Neural cell (in vitro differentiated cells): ENCODE results near the gene NCK1.

Experiments used
- EP300 ChIP-seq: fragments of 450-650 bp; conservative IDR thresholded peaks from 2 replicates; pipeline ENCODE4 v1.6.1; 2014; ENCODE audit warnings: antibody characterized with exemption, mild to moderate bottlenecking, moderate library complexity; ENCODE audit not compliant: poor library complexity, severe bottlenecking
- EZH2 ChIP-seq: fragments of 200-600, 300-800 bp; shearing (Covaris generic), sonication (generic); IDR thresholded peaks from 2 replicates; pipeline ENCODE4 v1.6.1; 2014; ENCODE audit warnings: antibody characterized with exemption, low read length, borderline replicate concordance, mild to moderate bottlenecking; ENCODE audit not compliant: insufficient read depth, poor library complexity, severe bottlenecking
- MXI1 ChIP-seq: fragments of 450-650 bp; conservative IDR thresholded peaks from 2 replicates; pipeline ENCODE4 v1.6.1; 2014; ENCODE audit warnings: antibody characterized with exemption, mild to moderate bottlenecking; ENCODE audit not compliant: poor library complexity, severe bottlenecking
- POLR2AphosphoS5 ChIP-seq: IDR thresholded peaks from 2 replicates; pipeline ENCODE4 v1.6.1; 2012
- RAD21 ChIP-seq: fragments of 450-650 bp; conservative IDR thresholded peaks from 2 replicates; pipeline ENCODE4 v1.6.1; 2014; ENCODE audit warnings: antibody characterized with exemption, mild to moderate bottlenecking, moderate library complexity
- TAF1 ChIP-seq: IDR thresholded peaks from 2 replicates; pipeline ENCODE4 v1.6.1; 2012; ENCODE audit warnings: low read depth
- TF ChIP-seq, protein P1 (sequence below): fragments of 450-650 bp; IDR thresholded peaks from 2 replicates; pipeline ENCODE4 v1.5.1; 2014; ENCODE audit warnings: antibody characterized with exemption, mild to moderate bottlenecking, moderate library complexity; ENCODE audit not compliant: poor library complexity, severe bottlenecking
- TF ChIP-seq, protein P2 (sequence below): IDR thresholded peaks from 2 replicates; pipeline ENCODE4 v1.6.1; 2012; ENCODE audit warnings: borderline replicate concordance

DNA sequence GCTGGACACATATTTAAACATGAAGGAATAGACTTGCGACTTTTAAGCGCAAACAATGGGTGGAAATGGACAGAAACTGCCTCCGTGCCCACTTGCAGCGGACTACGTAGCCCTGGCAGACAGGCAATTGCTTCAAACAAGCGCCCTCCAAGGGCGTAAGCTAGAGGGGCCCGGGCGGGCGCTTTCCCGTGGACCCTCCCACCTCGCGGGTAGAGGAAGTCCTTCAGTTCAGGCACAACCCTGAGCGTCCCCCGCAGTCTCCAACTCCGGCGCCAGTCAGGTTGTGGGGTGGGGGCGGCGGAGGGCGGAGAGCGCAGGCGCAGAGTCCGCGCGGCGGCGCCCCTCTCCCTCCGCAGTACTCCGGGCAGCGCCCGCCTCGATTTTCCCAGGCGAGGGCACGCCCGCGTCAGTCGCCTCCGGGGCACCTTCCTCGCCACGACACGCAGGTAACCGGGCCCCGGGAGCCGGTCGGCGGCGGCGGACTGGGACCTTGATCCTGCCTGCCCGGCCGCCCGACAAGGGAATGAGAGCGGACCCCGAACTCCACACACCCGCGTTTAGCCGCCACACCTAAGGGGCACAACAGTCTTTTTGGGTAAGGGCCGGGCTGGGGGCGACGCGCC is 43.1 kb upstream of the NCK1 start, which contains the start of gene SLC35G2:
- TF ChIP-seq, protein P1, sequence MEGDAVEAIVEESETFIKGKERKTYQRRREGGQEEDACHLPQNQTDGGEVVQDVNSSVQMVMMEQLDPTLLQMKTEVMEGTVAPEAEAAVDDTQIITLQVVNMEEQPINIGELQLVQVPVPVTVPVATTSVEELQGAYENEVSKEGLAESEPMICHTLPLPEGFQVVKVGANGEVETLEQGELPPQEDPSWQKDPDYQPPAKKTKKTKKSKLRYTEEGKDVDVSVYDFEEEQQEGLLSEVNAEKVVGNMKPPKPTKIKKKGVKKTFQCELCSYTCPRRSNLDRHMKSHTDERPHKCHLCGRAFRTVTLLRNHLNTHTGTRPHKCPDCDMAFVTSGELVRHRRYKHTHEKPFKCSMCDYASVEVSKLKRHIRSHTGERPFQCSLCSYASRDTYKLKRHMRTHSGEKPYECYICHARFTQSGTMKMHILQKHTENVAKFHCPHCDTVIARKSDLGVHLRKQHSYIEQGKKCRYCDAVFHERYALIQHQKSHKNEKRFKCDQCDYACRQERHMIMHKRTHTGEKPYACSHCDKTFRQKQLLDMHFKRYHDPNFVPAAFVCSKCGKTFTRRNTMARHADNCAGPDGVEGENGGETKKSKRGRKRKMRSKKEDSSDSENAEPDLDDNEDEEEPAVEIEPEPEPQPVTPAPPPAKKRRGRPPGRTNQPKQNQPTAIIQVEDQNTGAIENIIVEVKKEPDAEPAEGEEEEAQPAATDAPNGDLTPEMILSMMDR = peak; percentile 40
- no peak for TF ChIP-seq EP300
- TF ChIP-seq RAD21 = peak; percentile 19
- TF ChIP-seq, protein P2, sequence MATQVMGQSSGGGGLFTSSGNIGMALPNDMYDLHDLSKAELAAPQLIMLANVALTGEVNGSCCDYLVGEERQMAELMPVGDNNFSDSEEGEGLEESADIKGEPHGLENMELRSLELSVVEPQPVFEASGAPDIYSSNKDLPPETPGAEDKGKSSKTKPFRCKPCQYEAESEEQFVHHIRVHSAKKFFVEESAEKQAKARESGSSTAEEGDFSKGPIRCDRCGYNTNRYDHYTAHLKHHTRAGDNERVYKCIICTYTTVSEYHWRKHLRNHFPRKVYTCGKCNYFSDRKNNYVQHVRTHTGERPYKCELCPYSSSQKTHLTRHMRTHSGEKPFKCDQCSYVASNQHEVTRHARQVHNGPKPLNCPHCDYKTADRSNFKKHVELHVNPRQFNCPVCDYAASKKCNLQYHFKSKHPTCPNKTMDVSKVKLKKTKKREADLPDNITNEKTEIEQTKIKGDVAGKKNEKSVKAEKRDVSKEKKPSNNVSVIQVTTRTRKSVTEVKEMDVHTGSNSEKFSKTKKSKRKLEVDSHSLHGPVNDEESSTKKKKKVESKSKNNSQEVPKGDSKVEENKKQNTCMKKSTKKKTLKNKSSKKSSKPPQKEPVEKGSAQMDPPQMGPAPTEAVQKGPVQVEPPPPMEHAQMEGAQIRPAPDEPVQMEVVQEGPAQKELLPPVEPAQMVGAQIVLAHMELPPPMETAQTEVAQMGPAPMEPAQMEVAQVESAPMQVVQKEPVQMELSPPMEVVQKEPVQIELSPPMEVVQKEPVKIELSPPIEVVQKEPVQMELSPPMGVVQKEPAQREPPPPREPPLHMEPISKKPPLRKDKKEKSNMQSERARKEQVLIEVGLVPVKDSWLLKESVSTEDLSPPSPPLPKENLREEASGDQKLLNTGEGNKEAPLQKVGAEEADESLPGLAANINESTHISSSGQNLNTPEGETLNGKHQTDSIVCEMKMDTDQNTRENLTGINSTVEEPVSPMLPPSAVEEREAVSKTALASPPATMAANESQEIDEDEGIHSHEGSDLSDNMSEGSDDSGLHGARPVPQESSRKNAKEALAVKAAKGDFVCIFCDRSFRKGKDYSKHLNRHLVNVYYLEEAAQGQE = peak; percentile 33
- TF ChIP-seq TAF1 = no peak
- no peak for TF ChIP-seq EZH2
- peak; percentile 12 for TF ChIP-seq MXI1
- TF ChIP-seq POLR2AphosphoS5 = no peak
